ENCODE results near the gene SSH2. TPM values are rescaled to one million over a fixed set of nuclear protein-coding genes. Genes with fewer than 3 reads are reported as not detected.

SSH2 gene
- polyA plus RNA-seq, 3 donors, result 31.9 to 66.6 (median 54.0) TPM

DNA sequence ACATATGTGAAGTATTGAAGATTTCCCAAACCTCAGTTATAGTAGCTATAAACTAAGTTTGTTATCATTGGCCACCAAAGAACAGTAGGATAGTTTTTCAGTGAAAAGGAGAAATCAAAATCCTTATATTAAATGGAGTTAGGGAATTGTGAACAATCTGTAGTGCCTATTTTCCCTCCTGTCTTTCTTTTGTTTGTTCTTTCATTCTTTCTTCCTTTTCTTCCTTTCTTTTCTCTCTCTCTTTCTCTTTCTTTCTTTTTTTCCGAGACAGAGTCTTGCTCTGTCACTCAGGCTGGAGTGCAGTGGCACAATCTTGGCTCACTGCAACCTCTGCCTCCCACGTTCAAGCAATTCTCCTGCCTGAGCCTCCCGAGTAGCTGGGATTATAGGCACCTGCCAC lies 48.8 kb downstream of the SSH2 start:
- no peak overlapping the region for H2AFZ ChIP-seq (ENCODE audit: insufficient read depth, low read depth, low read length, poor library complexity, severe bottlenecking)
- H3K4me1 Mint-ChIP-seq, result peaks cover 31% of the 10 kb centered on the region
- WGBS (ENCODE audit: insufficient coverage), result no CpG with 5 or more reads among the region's 3 CpGs
- peaks cover 59% of the 10 kb centered on the region for H3K79me2 ChIP-seq (ENCODE audit: insufficient read depth, low read length)
- no peaks in the 10 kb centered on the region for H3K9me3 ChIP-seq (replicated peaks in 1 of 2; ENCODE audit: control insufficient read depth in 1 of 2, insufficient read depth in 1 of 2, low read length in 2 of 2)
- H3K4me1 ChIP-seq (ENCODE audit: control insufficient read depth in 1 of 2, insufficient read depth in 2 of 2, low read length in 2 of 2), result peaks cover 21 to 24% of the 10 kb centered on the region in 2 donors
- no peak for DNase-seq
- intact Hi-C loops (cut with micrococcal nuclease), result no loop called here
- no peak overlapping the region for H3K4me2 ChIP-seq (replicated peaks; ENCODE audit: extremely low read depth, low read length, poor library complexity, severe bottlenecking)
- no peaks in the 10 kb centered on the region for H3K27me3 ChIP-seq (ENCODE audit: control insufficient read depth in 2 of 2, insufficient read depth in 2 of 2, low read length in 2 of 2)
- no peaks in the 10 kb centered on the region for H3K9me3 Mint-ChIP-seq
- H3K4me3 ChIP-seq (replicated peaks in 1 of 3; ENCODE audit: low read depth in 2 of 3, low read length in 3 of 3), result no peak overlapping the region
- peak overlapping the region in 1 of 7 donors; percentile 11 for H3K27ac Mint-ChIP-seq
- H3K27me3 Mint-ChIP-seq (ENCODE audit: low read depth in 3 of 3), result no peaks in the 10 kb centered on the region
- H4K20me1 ChIP-seq (ENCODE audit: insufficient read depth, low read length), result peaks cover 17% of the 10 kb centered on the region
- no peak for TF ChIP-seq CTCF (IDR thresholded peaks at IDR 0.05)
- peaks cover 2 to 4% of the 10 kb centered on the region in 2 donors for H3K36me3 Mint-ChIP-seq
- H3K36me3 ChIP-seq (replicated peaks in 1 of 2; ENCODE audit: control insufficient read depth in 1 of 2, insufficient read depth in 2 of 2, low read length in 2 of 2), result no peaks in the 10 kb centered on the region
- no peak overlapping the region for H3K4me3 Mint-ChIP-seq
- no peak overlapping the region for H3K9ac ChIP-seq (ENCODE audit: insufficient read depth, low read length, poor library complexity, severe bottlenecking)
- H3K27ac ChIP-seq (ENCODE audit: low read depth in 1 of 2, low read length in 2 of 2), result no peak overlapping the region

DNA sequence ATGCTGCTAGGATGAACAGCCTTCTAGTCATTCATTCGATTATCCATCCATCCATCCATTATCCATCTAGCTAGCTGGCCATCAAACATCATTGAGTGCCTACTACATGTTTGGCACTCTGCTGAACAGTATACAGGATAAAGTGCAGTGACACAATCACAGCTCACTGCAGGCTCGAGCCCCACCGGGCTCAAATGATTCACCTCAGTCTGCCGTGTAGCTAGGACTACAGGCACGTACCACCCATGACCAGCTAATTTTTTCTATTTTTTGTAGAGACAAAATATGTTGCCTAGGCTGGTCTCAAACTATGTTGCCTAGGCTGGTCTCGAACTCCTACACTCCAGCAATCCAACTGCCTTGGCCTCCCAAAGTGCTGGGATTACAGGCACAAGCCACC lies 50.0 kb downstream of the SSH2 start:
- peaks cover 22% of the 10 kb centered on the region for H3K4me1 Mint-ChIP-seq
- no peak for TF ChIP-seq CTCF (IDR thresholded peaks at IDR 0.05)
- peaks cover 14 to 17% of the 10 kb centered on the region in 2 donors for H3K4me1 ChIP-seq (ENCODE audit: control insufficient read depth in 1 of 2, insufficient read depth in 2 of 2, low read length in 2 of 2)
- H2AFZ ChIP-seq (ENCODE audit: insufficient read depth, low read depth, low read length, poor library complexity, severe bottlenecking), result no peak overlapping the region
- intact Hi-C loops (cut with micrococcal nuclease), result no loop called here
- H3K27ac ChIP-seq (ENCODE audit: low read depth in 1 of 2, low read length in 2 of 2), result no peak overlapping the region
- no peaks in the 10 kb centered on the region for H3K9me3 ChIP-seq (replicated peaks in 1 of 2; ENCODE audit: control insufficient read depth in 1 of 2, insufficient read depth in 1 of 2, low read length in 2 of 2)
- no peak overlapping the region for H3K4me3 Mint-ChIP-seq
- H3K4me3 ChIP-seq (replicated peaks in 1 of 3; ENCODE audit: low read depth in 2 of 3, low read length in 3 of 3), result no peak overlapping the region
- H3K9me3 Mint-ChIP-seq, result peaks cover 0 to 2% (median 0%) of the 10 kb centered on the region in 7 donors
- no peak overlapping the region for H3K4me2 ChIP-seq (replicated peaks; ENCODE audit: extremely low read depth, low read length, poor library complexity, severe bottlenecking)
- peaks cover 17% of the 10 kb centered on the region for H4K20me1 ChIP-seq (ENCODE audit: insufficient read depth, low read length)
- H3K36me3 ChIP-seq (replicated peaks in 1 of 2; ENCODE audit: control insufficient read depth in 1 of 2, insufficient read depth in 2 of 2, low read length in 2 of 2), result no peaks in the 10 kb centered on the region
- peaks cover 60% of the 10 kb centered on the region for H3K79me2 ChIP-seq (ENCODE audit: insufficient read depth, low read length)
- no peak for DNase-seq
- WGBS (ENCODE audit: insufficient coverage), result 100% methylated on average over 3 of the region's 6 CpGs
- H3K27ac Mint-ChIP-seq, result no peak overlapping the region
- H3K27me3 Mint-ChIP-seq (ENCODE audit: low read depth in 3 of 3), result no peaks in the 10 kb centered on the region
- no peak overlapping the region for H3K9ac ChIP-seq (ENCODE audit: insufficient read depth, low read length, poor library complexity, severe bottlenecking)
- peaks cover 3 to 4% of the 10 kb centered on the region in 2 donors for H3K36me3 Mint-ChIP-seq
- no peaks in the 10 kb centered on the region for H3K27me3 ChIP-seq (ENCODE audit: control insufficient read depth in 2 of 2, insufficient read depth in 2 of 2, low read length in 2 of 2)
